HL-60 (cell line): ENCODE results near the gene HMX3.
A peak's percentile ranks its signal among the peaks of the same experiment; 100 is the strongest.

ENCODE experiments used
- DNase-seq, 2 experiments: peaks; one replicate each; pipeline ENCODE4 v3.0.0-alpha.2; 2010 to 2020; ENCODE audit warnings: low read depth in 1 of 2, low spot score in 1 of 2
- H3K27ac ChIP-seq: fragments of 250-450 bp; sonication (Bioruptor Pico); replicated peaks from 2 replicates; pipeline ENCODE4 v1.5.1; 2020; ENCODE audit warnings: mild to moderate bottlenecking, moderate library complexity
- H3K27me3 ChIP-seq: fragments of 250-450 bp; sonication (Bioruptor Pico); 2 replicates; pipeline ENCODE4 v1.5.1; 2021; ENCODE audit warnings: mild to moderate bottlenecking, moderate library complexity; ENCODE audit not compliant: insufficient read depth, poor library complexity, severe bottlenecking
- H3K4me3 ChIP-seq: replicated peaks from 2 replicates; pipeline ENCODE4 v1.5.1; 2011; ENCODE audit warnings: mild to moderate bottlenecking, control low read depth, low read length; ENCODE audit not compliant: insufficient read depth
- GABPA ChIP-seq: IDR thresholded peaks from 2 replicates; pipeline ENCODE4 v1.6.1; 2012; ENCODE audit warnings: low read depth
- POLR2AphosphoS5 ChIP-seq: IDR thresholded peaks from 2 replicates; pipeline ENCODE4 v1.6.1; 2012; ENCODE audit warnings: low read depth
- SPI1 ChIP-seq: IDR thresholded peaks from 2 replicates; pipeline ENCODE4 v1.6.1; 2012; ENCODE audit warnings: low read depth, mild to moderate bottlenecking, borderline replicate concordance
- TF ChIP-seq, protein P1 (sequence below): IDR thresholded peaks from 2 replicates; pipeline ENCODE4 v1.6.1; 2012; ENCODE audit warnings: low read depth; ENCODE audit not compliant: insufficient replicate concordance
- TF ChIP-seq, protein P2 (sequence below): IDR thresholded peaks from one replicate; pipeline ENCODE4 v1.5.1; 2011; ENCODE audit warnings: low read length, control low read depth, inconsistent platforms; ENCODE audit not compliant: insufficient read depth

The HMX3 gene

GRCh38 chr10:123150986-123151736, 15.4 kb downstream of the HMX3 start:
- DNase-seq = peak in 1 of 2 experiments; percentile 54
- TF ChIP-seq SPI1 (peak; percentile 73), GABPA (no peak)
- peak overlapping the region; percentile 22; the same call in 1 of the 2 replicates for H3K4me3 ChIP-seq
- H3K27ac ChIP-seq = no peak overlapping the region
- peaks cover 50% of the 10 kb centered on the region for H3K27me3 ChIP-seq

DNA sequence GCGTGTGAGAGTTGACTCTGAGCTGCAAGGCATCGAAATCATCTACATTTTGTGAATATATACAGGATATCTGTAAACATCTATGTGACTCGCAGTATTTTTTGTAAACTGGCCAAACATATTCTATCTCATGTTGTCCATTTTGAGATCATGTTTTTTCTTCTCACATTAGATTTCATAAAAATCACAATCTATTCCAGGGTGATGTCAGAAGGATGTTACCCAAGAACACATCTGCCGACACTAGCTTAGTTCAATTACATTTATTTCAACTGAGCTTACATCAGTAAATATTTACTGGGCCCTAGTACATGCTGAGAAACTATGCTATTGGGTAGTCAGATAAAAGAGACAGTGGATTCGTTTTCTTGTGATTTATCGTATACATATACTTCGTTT, 16.0 kb downstream of the HMX3 start:
- TF ChIP-seq SPI1 = no peak
- TF ChIP-seq, protein P1, sequence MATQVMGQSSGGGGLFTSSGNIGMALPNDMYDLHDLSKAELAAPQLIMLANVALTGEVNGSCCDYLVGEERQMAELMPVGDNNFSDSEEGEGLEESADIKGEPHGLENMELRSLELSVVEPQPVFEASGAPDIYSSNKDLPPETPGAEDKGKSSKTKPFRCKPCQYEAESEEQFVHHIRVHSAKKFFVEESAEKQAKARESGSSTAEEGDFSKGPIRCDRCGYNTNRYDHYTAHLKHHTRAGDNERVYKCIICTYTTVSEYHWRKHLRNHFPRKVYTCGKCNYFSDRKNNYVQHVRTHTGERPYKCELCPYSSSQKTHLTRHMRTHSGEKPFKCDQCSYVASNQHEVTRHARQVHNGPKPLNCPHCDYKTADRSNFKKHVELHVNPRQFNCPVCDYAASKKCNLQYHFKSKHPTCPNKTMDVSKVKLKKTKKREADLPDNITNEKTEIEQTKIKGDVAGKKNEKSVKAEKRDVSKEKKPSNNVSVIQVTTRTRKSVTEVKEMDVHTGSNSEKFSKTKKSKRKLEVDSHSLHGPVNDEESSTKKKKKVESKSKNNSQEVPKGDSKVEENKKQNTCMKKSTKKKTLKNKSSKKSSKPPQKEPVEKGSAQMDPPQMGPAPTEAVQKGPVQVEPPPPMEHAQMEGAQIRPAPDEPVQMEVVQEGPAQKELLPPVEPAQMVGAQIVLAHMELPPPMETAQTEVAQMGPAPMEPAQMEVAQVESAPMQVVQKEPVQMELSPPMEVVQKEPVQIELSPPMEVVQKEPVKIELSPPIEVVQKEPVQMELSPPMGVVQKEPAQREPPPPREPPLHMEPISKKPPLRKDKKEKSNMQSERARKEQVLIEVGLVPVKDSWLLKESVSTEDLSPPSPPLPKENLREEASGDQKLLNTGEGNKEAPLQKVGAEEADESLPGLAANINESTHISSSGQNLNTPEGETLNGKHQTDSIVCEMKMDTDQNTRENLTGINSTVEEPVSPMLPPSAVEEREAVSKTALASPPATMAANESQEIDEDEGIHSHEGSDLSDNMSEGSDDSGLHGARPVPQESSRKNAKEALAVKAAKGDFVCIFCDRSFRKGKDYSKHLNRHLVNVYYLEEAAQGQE = no peak
- TF ChIP-seq, protein P2, sequence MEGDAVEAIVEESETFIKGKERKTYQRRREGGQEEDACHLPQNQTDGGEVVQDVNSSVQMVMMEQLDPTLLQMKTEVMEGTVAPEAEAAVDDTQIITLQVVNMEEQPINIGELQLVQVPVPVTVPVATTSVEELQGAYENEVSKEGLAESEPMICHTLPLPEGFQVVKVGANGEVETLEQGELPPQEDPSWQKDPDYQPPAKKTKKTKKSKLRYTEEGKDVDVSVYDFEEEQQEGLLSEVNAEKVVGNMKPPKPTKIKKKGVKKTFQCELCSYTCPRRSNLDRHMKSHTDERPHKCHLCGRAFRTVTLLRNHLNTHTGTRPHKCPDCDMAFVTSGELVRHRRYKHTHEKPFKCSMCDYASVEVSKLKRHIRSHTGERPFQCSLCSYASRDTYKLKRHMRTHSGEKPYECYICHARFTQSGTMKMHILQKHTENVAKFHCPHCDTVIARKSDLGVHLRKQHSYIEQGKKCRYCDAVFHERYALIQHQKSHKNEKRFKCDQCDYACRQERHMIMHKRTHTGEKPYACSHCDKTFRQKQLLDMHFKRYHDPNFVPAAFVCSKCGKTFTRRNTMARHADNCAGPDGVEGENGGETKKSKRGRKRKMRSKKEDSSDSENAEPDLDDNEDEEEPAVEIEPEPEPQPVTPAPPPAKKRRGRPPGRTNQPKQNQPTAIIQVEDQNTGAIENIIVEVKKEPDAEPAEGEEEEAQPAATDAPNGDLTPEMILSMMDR = no peak
- TF ChIP-seq GABPA = no peak
- TF ChIP-seq POLR2AphosphoS5 = no peak
- H3K27me3 ChIP-seq = peaks cover 47% of the 10 kb centered on the region
- H3K4me3 ChIP-seq = no peak overlapping the region
- no peak for DNase-seq
- no peak overlapping the region for H3K27ac ChIP-seq

DNA sequence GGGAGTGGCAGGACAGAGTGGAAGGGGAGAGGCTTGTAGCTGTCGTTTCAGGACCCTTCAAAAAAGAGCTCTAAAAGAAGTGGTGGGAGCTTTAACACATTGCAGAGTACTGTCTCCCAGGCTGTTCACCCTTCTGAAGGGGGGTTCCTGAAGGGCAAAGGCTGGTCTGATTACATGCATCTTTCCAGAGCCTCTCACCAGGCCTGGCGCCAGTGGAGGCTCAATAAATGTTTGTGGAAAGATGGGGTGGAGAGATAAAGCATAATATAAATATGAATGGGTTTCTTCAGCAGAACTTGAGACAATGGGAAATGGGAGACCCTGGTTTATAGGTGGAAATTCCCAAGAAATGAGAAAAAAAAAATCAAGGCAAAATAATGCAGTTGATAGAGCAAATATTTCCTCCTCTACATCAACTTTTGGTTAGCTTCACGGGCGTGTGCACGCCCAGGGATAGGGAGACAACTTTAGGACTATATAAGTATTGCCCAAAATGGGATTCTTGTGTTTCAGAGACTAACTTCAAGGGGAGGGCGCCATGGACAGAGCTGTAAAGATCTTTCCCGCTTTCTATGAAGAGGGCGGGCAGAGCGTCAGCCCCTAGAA, 17.8 kb downstream of the HMX3 start:
- no peak for DNase-seq
- H3K27me3 ChIP-seq = peaks cover 28% of the 10 kb centered on the region
- TF ChIP-seq, protein P1 = no peak
- TF ChIP-seq, protein P2 = no peak
- TF ChIP-seq SPI1 = no peak
- TF ChIP-seq POLR2AphosphoS5 = no peak
- TF ChIP-seq GABPA = no peak
- H3K27ac ChIP-seq = no peak overlapping the region; the same call in 1 of the 2 replicates
- H3K4me3 ChIP-seq = no peak overlapping the region

- 0 out of 2 replicates have a peak, but pooled peaks have one; percentile 41 for TF ChIP-seq SPI1
- TF ChIP-seq, protein P2 = no peak
- TF ChIP-seq GABPA = peak; percentile 85
- TF ChIP-seq, protein P1 = peak; percentile 28
- peak; percentile 98 for TF ChIP-seq POLR2AphosphoS5
- H3K27ac ChIP-seq = peak within 1 kb of the TSS; percentile 94
- peak; percentile 99 to 100 for DNase-seq
- peak within 1 kb of the TSS; percentile 93 for H3K4me3 ChIP-seq
- H3K27me3 ChIP-seq = peaks cover 22% of the 10 kb centered on the region
Observed at GRCh38 chr10:123154092-123154710, 18.4 kb downstream of the HMX3 start, which contains the start of gene BUB3. TSS of gene BUB3 (plus strand) at chr10:123154402. CDS start at chr10:123154918, 516 bp downstream.
